ENCODE data around the gene LCN15. TPM values are rescaled to one million over a fixed set of nuclear protein-coding genes. Genes with fewer than 3 reads are reported as not detected.

The LCN15 gene
- total RNA-seq, 4 donors from 2014 or later: not detected

DNA sequence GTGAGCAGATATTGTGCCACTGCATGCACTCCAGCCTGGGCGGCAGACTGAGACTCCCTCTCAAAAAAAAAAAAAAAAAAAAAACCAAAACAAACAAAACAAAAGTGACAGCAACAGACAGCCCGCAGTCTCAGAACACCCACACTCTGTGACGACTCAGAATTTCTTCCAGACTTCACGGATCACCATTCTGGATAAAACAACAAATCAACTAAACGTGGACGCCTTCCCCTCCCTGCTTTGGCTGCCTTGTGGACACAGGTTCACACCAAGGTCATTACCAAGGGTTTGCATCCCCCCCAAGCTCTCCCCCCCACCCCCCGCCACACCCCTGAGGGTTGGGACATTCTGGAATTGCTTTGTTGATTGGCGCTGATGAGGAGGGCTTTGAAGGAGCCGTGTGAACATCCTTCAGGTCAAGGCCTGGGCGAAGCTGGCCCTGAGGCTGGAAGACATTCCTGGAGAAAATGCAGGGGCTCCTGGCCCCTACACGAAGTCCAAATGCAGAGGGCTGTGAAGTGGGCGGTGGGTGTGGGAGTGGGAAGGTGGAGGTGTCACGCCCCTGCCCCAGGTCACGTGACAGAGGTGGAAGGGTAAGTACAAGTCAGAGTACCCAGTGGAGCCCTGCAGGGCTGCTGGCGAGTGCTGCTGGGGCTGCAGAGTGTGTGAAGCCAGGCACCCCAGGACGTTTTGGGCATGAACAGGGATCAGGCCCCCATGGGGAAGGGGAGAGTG lies 31.7 kb downstream of the LCN15 start:
- Histone ChIP-seq H3K4me3 (no peak overlapping the region), H3K27ac (no peak overlapping the region), H3K9me3 (no peaks in the 10 kb centered on the region), H3K27me3 (no peaks in the 10 kb centered on the region), H3K36me3 (no peaks in the 10 kb centered on the region), H3K4me1 (peaks cover 0 to 18% (median 9%) of the 10 kb centered on the region in 4 donors)
- TF ChIP-seq POLR2A (IDR thresholded peaks at IDR 0.05) (no peak), EP300 (IDR thresholded peaks at IDR 0.05) (no peak)
- TF ChIP-seq, protein P1, sequence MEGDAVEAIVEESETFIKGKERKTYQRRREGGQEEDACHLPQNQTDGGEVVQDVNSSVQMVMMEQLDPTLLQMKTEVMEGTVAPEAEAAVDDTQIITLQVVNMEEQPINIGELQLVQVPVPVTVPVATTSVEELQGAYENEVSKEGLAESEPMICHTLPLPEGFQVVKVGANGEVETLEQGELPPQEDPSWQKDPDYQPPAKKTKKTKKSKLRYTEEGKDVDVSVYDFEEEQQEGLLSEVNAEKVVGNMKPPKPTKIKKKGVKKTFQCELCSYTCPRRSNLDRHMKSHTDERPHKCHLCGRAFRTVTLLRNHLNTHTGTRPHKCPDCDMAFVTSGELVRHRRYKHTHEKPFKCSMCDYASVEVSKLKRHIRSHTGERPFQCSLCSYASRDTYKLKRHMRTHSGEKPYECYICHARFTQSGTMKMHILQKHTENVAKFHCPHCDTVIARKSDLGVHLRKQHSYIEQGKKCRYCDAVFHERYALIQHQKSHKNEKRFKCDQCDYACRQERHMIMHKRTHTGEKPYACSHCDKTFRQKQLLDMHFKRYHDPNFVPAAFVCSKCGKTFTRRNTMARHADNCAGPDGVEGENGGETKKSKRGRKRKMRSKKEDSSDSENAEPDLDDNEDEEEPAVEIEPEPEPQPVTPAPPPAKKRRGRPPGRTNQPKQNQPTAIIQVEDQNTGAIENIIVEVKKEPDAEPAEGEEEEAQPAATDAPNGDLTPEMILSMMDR (IDR thresholded peaks at IDR 0.05): no peak
- 49 to 54% methylated on average over 16 of the region's 16 CpGs for WGBS, 2 donors
- no peak for DNase-seq (ENCODE audit: low spot score in 2 of 2)

DNA sequence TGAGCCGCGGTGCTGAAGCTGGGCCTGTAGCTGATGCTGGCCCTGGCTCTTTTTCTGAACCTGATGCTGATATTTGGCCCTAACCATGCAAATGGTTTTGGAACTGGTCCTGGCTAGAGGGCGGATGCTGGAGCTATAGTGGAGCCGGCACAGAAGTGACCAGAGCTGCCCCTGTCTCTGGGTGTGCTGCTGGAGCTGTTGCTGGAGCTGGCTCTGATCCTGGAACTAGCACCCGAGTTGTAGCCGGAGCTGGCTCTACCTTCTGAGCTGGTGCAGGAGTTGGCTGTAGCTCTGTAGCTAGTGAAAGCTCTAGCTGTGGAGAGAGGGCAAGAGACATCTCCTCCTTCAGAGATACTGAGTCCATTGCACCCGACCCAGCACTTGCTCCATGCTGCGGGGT lies 34.4 kb downstream of the LCN15 start:
- peaks cover 0 to 19% (median 5%) of the 10 kb centered on the region in 3 donors for H3K36me3 ChIP-seq
- H3K9me3 ChIP-seq: no peaks in the 10 kb centered on the region
- WGBS, 2 donors: 73 to 94% methylated on average over 2 to 8 of the region's 8 CpGs
- no peak overlapping the region for H3K4me3 ChIP-seq
- peaks cover 0 to 45% (median 25%) of the 10 kb centered on the region in 4 donors for H3K4me1 ChIP-seq
- no peak for DNase-seq (ENCODE audit: low spot score in 2 of 2)
- H3K27me3 ChIP-seq: no peaks in the 10 kb centered on the region
- H3K27ac ChIP-seq: no peak overlapping the region
- TF ChIP-seq, protein P1 (IDR thresholded peaks at IDR 0.05): no peak
- TF ChIP-seq EP300 (IDR thresholded peaks at IDR 0.05) (no peak), POLR2A (IDR thresholded peaks at IDR 0.05) (no peak)

DNA sequence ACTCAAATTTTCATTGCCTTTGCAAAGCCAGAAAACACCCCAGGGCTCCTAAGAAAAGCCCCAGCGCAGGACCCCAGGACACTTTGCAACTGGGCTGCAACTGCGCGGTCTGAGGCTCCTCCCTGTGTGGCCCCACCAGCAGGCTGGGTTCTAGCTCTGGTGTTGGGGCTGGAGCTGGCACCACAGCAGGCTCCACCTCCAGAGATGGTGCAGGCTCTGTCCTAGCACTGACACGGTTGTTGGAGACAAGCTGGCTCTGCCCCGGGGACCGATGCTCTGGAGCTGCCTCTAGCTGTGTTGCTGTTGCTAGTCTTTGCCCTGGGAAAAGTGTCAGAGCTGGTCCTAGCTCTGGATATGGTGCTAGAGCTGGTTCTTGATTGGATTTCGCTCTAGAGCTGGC lies 35.2 kb downstream of the LCN15 start:
- Histone ChIP-seq H3K27ac (peak overlapping the region in 1 of 4 donors; percentile 85), H3K4me3 (peak overlapping the region in 3 of 4 donors; percentile 67 to 95 (median 84))
- TF ChIP-seq, protein P1 (IDR thresholded peaks at IDR 0.05): no peak
- no peak for TF ChIP-seq POLR2A (IDR thresholded peaks at IDR 0.05)
- no peak for TF ChIP-seq EP300 (IDR thresholded peaks at IDR 0.05)

DNA sequence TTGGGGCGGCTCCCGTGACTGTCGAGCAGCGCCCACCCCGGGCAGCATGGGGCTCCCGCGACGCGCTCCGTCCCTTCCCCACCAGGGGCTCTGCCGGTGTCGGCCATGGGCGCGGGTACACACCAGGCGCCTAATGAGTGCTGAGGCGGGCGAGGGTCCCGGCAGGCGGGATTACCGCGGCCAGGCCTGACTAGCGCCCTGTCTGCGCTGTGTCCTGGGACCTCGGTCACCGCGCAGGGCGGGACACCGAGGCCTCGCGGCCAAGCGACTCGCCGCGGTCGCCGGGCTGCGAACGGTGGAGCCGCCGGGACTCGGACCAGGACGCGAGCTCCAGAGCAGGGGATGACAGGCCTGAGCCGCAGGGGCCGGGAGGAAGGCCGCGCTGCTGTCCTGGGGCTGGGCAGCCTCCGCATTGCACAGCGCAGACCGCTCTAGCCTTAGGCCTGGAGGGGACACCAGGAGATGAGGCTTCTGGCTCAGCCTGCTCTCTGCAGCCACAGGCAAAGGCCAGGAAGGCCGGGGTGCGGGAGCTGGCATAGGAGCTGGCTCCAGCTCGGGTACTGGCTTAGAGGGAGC lies 35.7 kb downstream of the LCN15 start:
- 3 to 32% methylated on average over 3 to 49 of the region's 53 CpGs for WGBS, 2 donors
- peaks cover 0 to 32% (median 12%) of the 10 kb centered on the region in 3 donors for H3K36me3 ChIP-seq
- TF ChIP-seq EP300 (IDR thresholded peaks at IDR 0.05): no peak
- TF ChIP-seq, protein P1 (IDR thresholded peaks at IDR 0.05): no peak
- no peak for TF ChIP-seq POLR2A (IDR thresholded peaks at IDR 0.05)
- no peak for DNase-seq (ENCODE audit: low spot score in 2 of 2)
- H3K4me3 ChIP-seq: peak overlapping the region; percentile 64 to 95 (median 76)
- H3K4me1 ChIP-seq: peaks cover 0 to 57% (median 25%) of the 10 kb centered on the region in 4 donors
- no peaks in the 10 kb centered on the region for H3K9me3 ChIP-seq
- peak overlapping the region in 3 of 4 donors; percentile 68 to 85 (median 76) for H3K27ac ChIP-seq
- H3K27me3 ChIP-seq: no peaks in the 10 kb centered on the region

More for the DNA sequence above, 35.2 kb downstream of the LCN15 start:
- WGBS, 2 donors: 79 to 92% methylated on average over 7 of the region's 7 CpGs
- peaks cover 0 to 52% (median 25%) of the 10 kb centered on the region in 4 donors for H3K4me1 ChIP-seq
- H3K27me3 ChIP-seq: no peaks in the 10 kb centered on the region
- no peak for DNase-seq (ENCODE audit: low spot score in 2 of 2)
- H3K9me3 ChIP-seq: no peaks in the 10 kb centered on the region
- H3K36me3 ChIP-seq: peaks cover 0 to 27% (median 6%) of the 10 kb centered on the region in 3 donors

DNA sequence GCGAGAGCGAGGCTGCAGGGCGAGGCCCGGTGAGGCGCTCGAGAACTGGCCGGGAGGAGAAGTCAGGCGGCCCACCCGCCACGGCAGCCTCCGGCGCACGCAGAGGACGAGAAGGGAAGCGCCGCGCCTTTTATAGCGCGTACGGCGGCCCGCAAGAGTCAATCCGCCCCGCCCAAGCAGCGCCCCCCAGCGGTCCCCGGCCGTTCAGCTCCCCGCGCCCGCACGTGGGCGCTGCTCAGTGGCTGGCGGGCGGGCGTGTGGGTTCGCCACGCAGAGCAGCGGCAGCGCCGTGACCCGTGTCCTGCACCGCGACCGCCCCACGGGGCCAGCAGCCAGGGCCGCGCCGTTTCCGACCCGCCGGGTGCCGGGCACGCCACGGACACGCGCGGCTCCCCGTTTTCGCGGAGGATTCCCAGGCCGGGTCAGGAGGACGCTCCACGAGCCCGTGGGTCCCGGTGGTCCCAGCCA lies 36.2 kb downstream of the LCN15 start:
- H3K27ac ChIP-seq: peak overlapping the region in 3 of 4 donors; percentile 68 to 85 (median 76)
- WGBS, 2 donors: 0 to 1% methylated on average over 14 to 19 of the region's 66 CpGs
- peak; percentile 81 to 86 for DNase-seq (ENCODE audit: low spot score in 2 of 2)
- H3K9me3 ChIP-seq: no peaks in the 10 kb centered on the region
- peaks cover 0 to 37% (median 16%) of the 10 kb centered on the region in 3 donors for H3K36me3 ChIP-seq
- peaks cover 0 to 61% (median 25%) of the 10 kb centered on the region in 4 donors for H3K4me1 ChIP-seq
- TF ChIP-seq POLR2A (IDR thresholded peaks at IDR 0.05) (peak; percentile 93 to 96), EP300 (IDR thresholded peaks at IDR 0.05) (peak; percentile 62 to 99)
- TF ChIP-seq, protein P1 (IDR thresholded peaks at IDR 0.05): peak; percentile 95 to 100 (median 98)
- H3K27me3 ChIP-seq: no peaks in the 10 kb centered on the region
- H3K4me3 ChIP-seq: peak overlapping the region; percentile 64 to 95 (median 76)

All from tibial nerve (tissue), 4 donors.